Neuron (in vitro differentiated cells): ENCODE data around the gene F11.

Source experiments
- H2AFZ ChIP-seq: one replicate; pipeline ENCODE4 v1.6.1; 2013; ENCODE audit warnings: low read depth, mild to moderate bottlenecking, inconsistent platforms, low read length, moderate library complexity
- H3K27me3 ChIP-seq: one replicate; pipeline ENCODE4 v1.6.1; 2013; ENCODE audit warnings: low read length; ENCODE audit not compliant: insufficient read depth
- H3K36me3 ChIP-seq: one replicate; pipeline ENCODE4 v1.6.1; 2013; ENCODE audit warnings: low read length; ENCODE audit not compliant: insufficient read depth
- H3K4me1 ChIP-seq: one replicate; pipeline ENCODE4 v1.6.1; 2013; ENCODE audit warnings: low read length; ENCODE audit not compliant: insufficient read depth
- H3K4me3 ChIP-seq: 2 replicates; pipeline ENCODE4 v1.5.1; 2013; ENCODE audit warnings: mild to moderate bottlenecking, low read length, moderate library complexity
- H3K9me3 ChIP-seq: one replicate; pipeline ENCODE4 v1.6.1; 2013; ENCODE audit warnings: low read length

F11 gene

GRCh38 chr4:186265683-186266652, at the start of gene F11:
TSS of gene F11 (plus strand) at chr4:186266189. CDS start at chr4:186267137, 948 bp downstream.
- Histone ChIP-seq H3K4me3 (peak within 1 kb of the TSS; percentile 36), H3K36me3 (no peaks in the 10 kb centered on the region), H3K9me3 (no peaks in the 10 kb centered on the region), H3K27me3 (peaks cover 5% of the 10 kb centered on the region), H2AFZ (peak within 1 kb of the TSS; percentile 47), H3K4me1 (peaks cover 7% of the 10 kb centered on the region)

- no peak overlapping the region for H3K4me3 ChIP-seq
- H3K4me1 ChIP-seq, result no peaks in the 10 kb centered on the region
- H3K9me3 ChIP-seq, result no peaks in the 10 kb centered on the region
- H3K27me3 ChIP-seq, result no peaks in the 10 kb centered on the region
- H2AFZ ChIP-seq, result no peak overlapping the region
- no peaks in the 10 kb centered on the region for H3K36me3 ChIP-seq
Observed at GRCh38 chr4:186216465-186217024, 49.4 kb upstream of the F11 start.

GRCh38 chr4:186217733-186218293, 48.2 kb upstream of the F11 start:
- H3K36me3 ChIP-seq, result no peaks in the 10 kb centered on the region
- H3K4me3 ChIP-seq, result no peak overlapping the region
- no peak overlapping the region for H2AFZ ChIP-seq
- no peaks in the 10 kb centered on the region for H3K4me1 ChIP-seq
- H3K27me3 ChIP-seq, result no peaks in the 10 kb centered on the region
- no peaks in the 10 kb centered on the region for H3K9me3 ChIP-seq

- Histone ChIP-seq H3K4me1 (no peaks in the 10 kb centered on the region), H3K27me3 (no peaks in the 10 kb centered on the region), H3K9me3 (peaks cover 3% of the 10 kb centered on the region), H3K36me3 (no peaks in the 10 kb centered on the region), H3K4me3 (no peak overlapping the region), H2AFZ (no peak overlapping the region)
Observed at GRCh38 chr4:186221624-186222023, 44.4 kb upstream of the F11 start.

GRCh38 chr4:186225848-186226247, 40.1 kb upstream of the F11 start:
- Histone ChIP-seq H3K27me3 (no peaks in the 10 kb centered on the region), H3K36me3 (no peaks in the 10 kb centered on the region), H2AFZ (no peak overlapping the region), H3K4me3 (no peak overlapping the region), H3K9me3 (peaks cover 3% of the 10 kb centered on the region), H3K4me1 (no peaks in the 10 kb centered on the region)

GRCh38 chr4:186226521-186227189, 39.3 kb upstream of the F11 start:
- Histone ChIP-seq H3K9me3 (peaks cover 3% of the 10 kb centered on the region), H2AFZ (no peak overlapping the region), H3K36me3 (no peaks in the 10 kb centered on the region), H3K4me1 (no peaks in the 10 kb centered on the region), H3K4me3 (no peak overlapping the region), H3K27me3 (no peaks in the 10 kb centered on the region)

- Histone ChIP-seq H2AFZ (no peak within 1 kb of the TSS), H3K4me1 (no peaks in the 10 kb centered on the region), H3K27me3 (no peaks in the 10 kb centered on the region), H3K36me3 (no peaks in the 10 kb centered on the region), H3K4me3 (no peak within 1 kb of the TSS), H3K9me3 (peaks cover 3% of the 10 kb centered on the region)
Observed at GRCh38 chr4:186227221-186227620, 38.8 kb upstream of the F11 start, which contains the start of gene KLKB1. TSS of gene KLKB1 (plus strand) at chr4:186227507. CDS start at chr4:186228196, 689 bp downstream.

- Histone ChIP-seq H3K36me3 (no peaks in the 10 kb centered on the region), H3K4me1 (no peaks in the 10 kb centered on the region), H3K9me3 (peaks cover 3% of the 10 kb centered on the region), H3K4me3 (no peak overlapping the region), H3K27me3 (no peaks in the 10 kb centered on the region), H2AFZ (no peak overlapping the region)
Observed at GRCh38 chr4:186227744-186228513, 38.1 kb upstream of the F11 start.

GRCh38 chr4:186228514-186228894, 37.5 kb upstream of the F11 start:
- no peak overlapping the region for H3K4me3 ChIP-seq
- H2AFZ ChIP-seq, result no peak overlapping the region
- no peaks in the 10 kb centered on the region for H3K27me3 ChIP-seq
- peaks cover 3% of the 10 kb centered on the region for H3K9me3 ChIP-seq
- no peaks in the 10 kb centered on the region for H3K36me3 ChIP-seq
- H3K4me1 ChIP-seq, result no peaks in the 10 kb centered on the region

- H3K36me3 ChIP-seq, result no peaks in the 10 kb centered on the region
- H3K27me3 ChIP-seq, result no peaks in the 10 kb centered on the region
- no peak overlapping the region for H2AFZ ChIP-seq
- H3K9me3 ChIP-seq, result no peaks in the 10 kb centered on the region
- H3K4me3 ChIP-seq, result no peak overlapping the region
- no peaks in the 10 kb centered on the region for H3K4me1 ChIP-seq
Observed at GRCh38 chr4:186234367-186234766, 31.6 kb upstream of the F11 start.

- H3K27me3 ChIP-seq, result no peaks in the 10 kb centered on the region
- H2AFZ ChIP-seq, result no peak overlapping the region
- H3K4me3 ChIP-seq, result no peak overlapping the region
- H3K9me3 ChIP-seq, result no peaks in the 10 kb centered on the region
- no peaks in the 10 kb centered on the region for H3K36me3 ChIP-seq
- no peaks in the 10 kb centered on the region for H3K4me1 ChIP-seq
Observed at GRCh38 chr4:186236126-186236525, 29.9 kb upstream of the F11 start.

GRCh38 chr4:186240452-186240847, 25.5 kb upstream of the F11 start:
- Histone ChIP-seq H3K27me3 (no peaks in the 10 kb centered on the region), H2AFZ (no peak overlapping the region), H3K4me3 (no peak overlapping the region), H3K36me3 (no peaks in the 10 kb centered on the region), H3K9me3 (no peaks in the 10 kb centered on the region), H3K4me1 (no peaks in the 10 kb centered on the region)
